ENCODE results near the gene HLA-DOB.
"Not testable (repeated sequence)": the region's sequence is repeated elsewhere in the genome, so short reads cannot be mapped to it uniquely, and the experiment has no call there.

The HLA-DOB gene

GRCh38 chr6:32807020-32807580 is 9.7 kb downstream of the HLA-DOB start:
- DNase-seq, result no peak

GRCh38 chr6:32805404-32805803 is 11.4 kb downstream of the HLA-DOB start:
- not testable (repeated sequence) for DNase-seq

GRCh38 chr6:32803416-32803815 is 13.4 kb downstream of the HLA-DOB start:
- DNase-seq, result no peak

- DNase-seq, result no peak
Observed at GRCh38 chr6:32799740-32800139, 17.1 kb downstream of the HLA-DOB start.

GRCh38 chr6:32799168-32799567 is 17.6 kb downstream of the HLA-DOB start:
- DNase-seq, result no peak

- DNase-seq, result peak; percentile 85
Observed at GRCh38 chr6:32796848-32797776, 19.7 kb downstream of the HLA-DOB start.

- DNase-seq, result no peak
Observed at GRCh38 chr6:32794510-32794909, 22.3 kb downstream of the HLA-DOB start.

- no peak for DNase-seq
Observed at GRCh38 chr6:32792901-32793435, 23.8 kb downstream of the HLA-DOB start.

- no peak for DNase-seq
Observed at GRCh38 chr6:32790306-32790705, 26.5 kb downstream of the HLA-DOB start.

GRCh38 chr6:32785781-32786533 is 30.8 kb downstream of the HLA-DOB start:
- peak; percentile 32 for DNase-seq

GRCh38 chr6:32782923-32783322 is 33.9 kb downstream of the HLA-DOB start:
- DNase-seq, result not testable (repeated sequence)

- DNase-seq, result no peak
Observed at GRCh38 chr6:32779036-32779435, 37.8 kb downstream of the HLA-DOB start.

GRCh38 chr6:32775071-32775470 is 41.7 kb downstream of the HLA-DOB start:
- no peak for DNase-seq

GRCh38 chr6:32774426-32774825 is 42.4 kb downstream of the HLA-DOB start:
- DNase-seq, result no peak

- no peak for DNase-seq
Observed at GRCh38 chr6:32772656-32773055, 44.1 kb downstream of the HLA-DOB start.

- no peak for DNase-seq
Observed at GRCh38 chr6:32764048-32764447, 52.8 kb downstream of the HLA-DOB start.

- no peak for DNase-seq
Observed at GRCh38 chr6:32763421-32763820, 53.4 kb downstream of the HLA-DOB start, which contains the start of gene HLA-DQB2. HLA-DQB2 (minus strand) TSS chr6:32763532; CDS start chr6:32763470, 62 bp downstream.
